Sigmoid colon (tissue), 7 donors: Measurements from ENCODE around the gene EXO1. TPM values are rescaled to one million over a fixed set of nuclear protein-coding genes. Genes with fewer than 3 reads are reported as not detected.
A peak's percentile ranks its signal among the peaks of the same experiment; 100 is the strongest.

Experiments
- DNase-seq: peaks from one replicate; pipeline ENCODE4 v3.0.0-alpha.2; 2019
- H3K27ac ChIP-seq, 4 donors: fragments of 200-600 bp; sonication (generic); one replicate each; pipeline ENCODE4 v1.5.1; 2016 to 2019; ENCODE audit warnings: mild to moderate bottlenecking in 1 of 4
- H3K27me3 ChIP-seq, 3 donors: fragments of 200-600 bp; sonication (generic); one replicate each; pipeline ENCODE4 v1.5.1; 2019; ENCODE audit warnings: mild to moderate bottlenecking in 1 of 3
- H3K36me3 ChIP-seq, 4 donors: fragments of 200-600 bp; sonication (generic); one replicate each; pipeline ENCODE4 v1.5.1; 2016 to 2019
- H3K4me1 ChIP-seq, 4 donors: fragments of 200-600 bp; sonication (generic); one replicate each; pipeline ENCODE4 v1.5.1; 2017 to 2019
- H3K4me3 ChIP-seq, 4 donors: fragments of 200-600 bp; sonication (generic); one replicate each; pipeline ENCODE4 v1.5.1; 2017 to 2019; ENCODE audit warnings: mild to moderate bottlenecking in 2 of 4, moderate library complexity in 1 of 4
- H3K9me3 ChIP-seq, 4 donors: fragments of 200-600 bp in 3 of 4; sonication (generic) in 3 of 4; one replicate each; pipeline versions ENCODE4 v1.5.1 to v1.6.1; 2013 to 2019
- CTCF ChIP-seq, 4 experiments: fragments of 450-650 bp in 3 of 4; fragments of 200-600 bp in 1 of 4; IDR thresholded peaks; one replicate each; pipeline ENCODE4 v1.5.1; 2016 to 2019; ENCODE audit warnings: antibody characterized with exemption in 4 of 4, mild to moderate bottlenecking in 3 of 4, moderate library complexity in 2 of 4
- EP300 ChIP-seq, 4 donors: sonication (generic); formaldehyde crosslinking; IDR thresholded peaks; one replicate each; pipeline ENCODE4 v1.6.1; 2017; ENCODE audit warnings: antibody characterized with exemption in 4 of 4
- POLR2A ChIP-seq, 2 donors: fragments of 450-650 bp; IDR thresholded peaks; one replicate each; pipeline ENCODE4 v1.6.1; 2016; ENCODE audit warnings: antibody characterized with exemption in 2 of 2, mild to moderate bottlenecking in 2 of 2, moderate library complexity in 2 of 2
- POLR2AphosphoS5 ChIP-seq, 4 donors: sonication (generic); formaldehyde crosslinking; IDR thresholded peaks; one replicate each; pipeline ENCODE4 v1.6.1; 2017; ENCODE audit warnings: antibody characterized with exemption in 4 of 4
- WGBS, 2 donors: extraction: QIAGEN DNeasy Blood & Tissue Kit; methylation state at CpG; one replicate each; pipeline ENCODE4 v1.1.7; 2013; 5-methylcytosine and 5-hydroxymethylcytosine counted together
- intact Hi-C: fragments of 100-400 bp; cut with DNase I; formaldehyde crosslinking; loops from one replicate; pipeline ENCODE4 v1.15.1; 2023
- polyA plus RNA-seq, 3 donors: library from polyadenylated mRNA; stranded (reverse); fragments of 200-250 nt; gene quantifications; one replicate each; pipeline ENCODE4 v1.2.3, GENCODE V29; 2013
- total RNA-seq, 4 donors: library from RNA; depleted of rRNA; stranded (reverse); fragments of >200 nt; gene quantifications; one replicate each; pipeline ENCODE4 v1.1.0, GENCODE V29; 2016
- donor health status: healthy with polysubstance abuse.
- donor health status: Bipolar disorder and iron deficiency.
- donor health status: healthy.

The EXO1 gene
- total and polyA plus RNA-seq, 7 donors: under 0.01 to 3.4 (median 0.71) TPM; not detected in 2

GRCh38 chr1:241932845-241933244 is 84.8 kb downstream of the EXO1 start:
- H3K9me3 ChIP-seq: no peaks in the 10 kb centered on the region
- H3K36me3 ChIP-seq: no peaks in the 10 kb centered on the region
- H3K4me1 ChIP-seq: no peaks in the 10 kb centered on the region
- peak; percentile 33 for DNase-seq
- WGBS, 2 donors: 47 to 78% methylated on average over 6 of the region's 6 CpGs
- TF ChIP-seq EP300 (IDR thresholded peaks at IDR 0.05) (no peak), CTCF (IDR thresholded peaks at IDR 0.05) (no peak), POLR2AphosphoS5 (IDR thresholded peaks at IDR 0.05) (no peak), POLR2A (IDR thresholded peaks at IDR 0.05) (no peak)
- no peak overlapping the region for H3K4me3 ChIP-seq
- intact Hi-C loops: no loop called here
- no peak overlapping the region for H3K27ac ChIP-seq
- H3K27me3 ChIP-seq: no peaks in the 10 kb centered on the region

GRCh38 chr1:241934201-241934848 is 86.3 kb downstream of the EXO1 start:
- Histone ChIP-seq H3K27ac (no peak overlapping the region), H3K36me3 (no peaks in the 10 kb centered on the region)
- peak; percentile 64 for DNase-seq

GRCh38 chr1:241934866-241935265 is 86.9 kb downstream of the EXO1 start:
- intact Hi-C loops: no loop called here
- 73 to 83% methylated on average over 7 of the region's 7 CpGs for WGBS, 2 donors

More at GRCh38 chr1:241934201-241934848, 86.3 kb downstream of the EXO1 start:
- H3K9me3 ChIP-seq: no peaks in the 10 kb centered on the region
- no peaks in the 10 kb centered on the region for H3K4me1 ChIP-seq
- no peaks in the 10 kb centered on the region for H3K27me3 ChIP-seq
- TF ChIP-seq EP300 (IDR thresholded peaks at IDR 0.05): no peak
- TF ChIP-seq POLR2A (IDR thresholded peaks at IDR 0.05): no peak
- TF ChIP-seq CTCF (IDR thresholded peaks at IDR 0.05): no peak
- no peak for TF ChIP-seq POLR2AphosphoS5 (IDR thresholded peaks at IDR 0.05)
- 49 to 52% methylated on average over 12 of the region's 12 CpGs for WGBS, 2 donors
- H3K4me3 ChIP-seq: no peak overlapping the region
- intact Hi-C loops: no loop called here

More at GRCh38 chr1:241934866-241935265, 86.9 kb downstream of the EXO1 start:
- Histone ChIP-seq H3K27me3 (no peaks in the 10 kb centered on the region), H3K36me3 (no peaks in the 10 kb centered on the region), H3K9me3 (no peaks in the 10 kb centered on the region), H3K4me3 (no peak overlapping the region), H3K27ac (no peak overlapping the region), H3K4me1 (no peaks in the 10 kb centered on the region)
- DNase-seq: peak; percentile 3
- no peak for TF ChIP-seq EP300 (IDR thresholded peaks at IDR 0.05)
- no peak for TF ChIP-seq POLR2A (IDR thresholded peaks at IDR 0.05)
- TF ChIP-seq CTCF (IDR thresholded peaks at IDR 0.05): no peak
- TF ChIP-seq POLR2AphosphoS5 (IDR thresholded peaks at IDR 0.05): no peak

Other genes starting within 250 kb of the EXO1 start
- gene CHML, start 207.8 kb upstream of the EXO1 start, total RNA-seq: 1 to 10 TPM; 6.1 to 8.0 (median 6.6) TPM
- gene CHML, start 207.8 kb upstream of the EXO1 start, polyA plus RNA-seq: 1 to 10 TPM; 1.6 to 3.9 (median 2.4) TPM
- gene OPN3, start 207.8 kb upstream of the EXO1 start, total RNA-seq: 10 to 100 TPM in 1 of 4 donors, 1 to 10 TPM in 3; 2.5 to 12.8 (median 5.2) TPM
- 10 to 100 TPM; 20.0 to 58.9 (median 53.4) TPM for gene OPN3, start 207.8 kb upstream of the EXO1 start, polyA plus RNA-seq
- not detected for gene WDR64, start 195.9 kb upstream of the EXO1 start, total RNA-seq
- gene WDR64, start 195.9 kb upstream of the EXO1 start, polyA plus RNA-seq: under 1 TPM in 1 of 3 donors, not detected in 2; 0.09 TPM
- gene BECN2, start 109.6 kb downstream of the EXO1 start, total RNA-seq: not detected
- not detected for gene BECN2, start 109.6 kb downstream of the EXO1 start, polyA plus RNA-seq
- 1 to 10 TPM in 3 of 4 donors, not detected in 1; 4.2 to 8.1 (median 5.0) TPM for gene MAP1LC3C, start 150.9 kb downstream of the EXO1 start, total RNA-seq
- 1 to 10 TPM in 2 of 3 donors, not detected in 1; 1.3 to 6.0 TPM for gene MAP1LC3C, start 150.9 kb downstream of the EXO1 start, polyA plus RNA-seq